Measurements from ENCODE around the gene MYH1. TPM values are rescaled to one million over a fixed set of nuclear protein-coding genes. Genes with fewer than 3 reads are reported as not detected.

Gene MYH1
- under 1 TPM in 1 of 2 donors, not detected in 1; 0.07 TPM for total RNA-seq

- Histone ChIP-seq H3K4me3 (no peak within 1 kb of the TSS), H3K36me3 (no peaks in the 10 kb centered on the region), H3K27ac (no peak within 1 kb of the TSS), H3K27me3 (no peaks in the 10 kb centered on the region), H3K4me1 (no peaks in the 10 kb centered on the region), H3K9me3 (peaks cover 0 to 7% of the 10 kb centered on the region in 2 donors)
- DNase-seq (ENCODE audit: low spot score): no peak
- TF ChIP-seq, protein P1, sequence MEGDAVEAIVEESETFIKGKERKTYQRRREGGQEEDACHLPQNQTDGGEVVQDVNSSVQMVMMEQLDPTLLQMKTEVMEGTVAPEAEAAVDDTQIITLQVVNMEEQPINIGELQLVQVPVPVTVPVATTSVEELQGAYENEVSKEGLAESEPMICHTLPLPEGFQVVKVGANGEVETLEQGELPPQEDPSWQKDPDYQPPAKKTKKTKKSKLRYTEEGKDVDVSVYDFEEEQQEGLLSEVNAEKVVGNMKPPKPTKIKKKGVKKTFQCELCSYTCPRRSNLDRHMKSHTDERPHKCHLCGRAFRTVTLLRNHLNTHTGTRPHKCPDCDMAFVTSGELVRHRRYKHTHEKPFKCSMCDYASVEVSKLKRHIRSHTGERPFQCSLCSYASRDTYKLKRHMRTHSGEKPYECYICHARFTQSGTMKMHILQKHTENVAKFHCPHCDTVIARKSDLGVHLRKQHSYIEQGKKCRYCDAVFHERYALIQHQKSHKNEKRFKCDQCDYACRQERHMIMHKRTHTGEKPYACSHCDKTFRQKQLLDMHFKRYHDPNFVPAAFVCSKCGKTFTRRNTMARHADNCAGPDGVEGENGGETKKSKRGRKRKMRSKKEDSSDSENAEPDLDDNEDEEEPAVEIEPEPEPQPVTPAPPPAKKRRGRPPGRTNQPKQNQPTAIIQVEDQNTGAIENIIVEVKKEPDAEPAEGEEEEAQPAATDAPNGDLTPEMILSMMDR (IDR thresholded peaks at IDR 0.05): no peak
These were observed at the start of gene MYH1 for GRCh38 chr17:10518271-10519037. Gene MYH1, minus strand, starts transcription at chr17:10518542. Its CDS starts 1,900 bp downstream, at chr17:10516642.

- Histone ChIP-seq H3K27ac (no peak overlapping the region), H3K4me3 (no peak overlapping the region), H3K9me3 (no peaks in the 10 kb centered on the region), H3K27me3 (no peaks in the 10 kb centered on the region), H3K36me3 (no peaks in the 10 kb centered on the region), H3K4me1 (no peaks in the 10 kb centered on the region)
- TF ChIP-seq, protein P1 (IDR thresholded peaks at IDR 0.05): no peak
- DNase-seq (ENCODE audit: low spot score): no peak
These were observed 45.8 kb upstream of the MYH1 start for GRCh38 chr17:10563991-10564660.

- Histone ChIP-seq H3K27ac (no peak overlapping the region), H3K4me1 (no peaks in the 10 kb centered on the region), H3K27me3 (no peaks in the 10 kb centered on the region)
These were observed 39.7 kb upstream of the MYH1 start for GRCh38 chr17:10558049-10558448.

DNA sequence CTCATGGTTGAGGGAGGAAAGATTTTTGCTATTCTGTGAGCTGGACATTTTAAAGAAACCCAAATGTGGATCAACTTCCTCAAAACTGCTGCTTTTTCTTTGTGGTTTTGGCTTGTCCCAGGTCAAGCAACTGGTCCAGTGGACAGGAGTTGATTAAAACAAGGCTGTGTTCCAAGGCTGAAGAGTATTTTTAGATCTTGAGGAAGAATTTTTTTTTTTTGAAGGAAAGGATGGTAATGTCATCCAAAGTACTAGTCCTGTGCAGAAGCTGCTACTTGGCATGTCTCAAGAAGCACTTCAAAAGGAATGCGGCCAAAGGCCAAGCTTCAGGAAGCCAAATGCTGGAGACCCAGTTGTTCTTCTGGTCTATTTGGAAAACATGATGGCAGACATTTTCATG is 39.1 kb upstream of the MYH1 start:
- H3K36me3 ChIP-seq: no peaks in the 10 kb centered on the region
- no peak for DNase-seq (ENCODE audit: low spot score)
- TF ChIP-seq, protein P1 (IDR thresholded peaks at IDR 0.05): no peak
- H3K4me3 ChIP-seq: no peak overlapping the region
- no peak overlapping the region for H3K27ac ChIP-seq
- H3K9me3 ChIP-seq: no peaks in the 10 kb centered on the region
- no peaks in the 10 kb centered on the region for H3K27me3 ChIP-seq
- H3K4me1 ChIP-seq: no peaks in the 10 kb centered on the region

More at GRCh38 chr17:10558049-10558448, 39.7 kb upstream of the MYH1 start:
- TF ChIP-seq, protein P1 (IDR thresholded peaks at IDR 0.05): no peak
- Histone ChIP-seq H3K4me3 (no peak overlapping the region), H3K36me3 (no peaks in the 10 kb centered on the region), H3K9me3 (no peaks in the 10 kb centered on the region)
- DNase-seq (ENCODE audit: low spot score): no peak

DNA sequence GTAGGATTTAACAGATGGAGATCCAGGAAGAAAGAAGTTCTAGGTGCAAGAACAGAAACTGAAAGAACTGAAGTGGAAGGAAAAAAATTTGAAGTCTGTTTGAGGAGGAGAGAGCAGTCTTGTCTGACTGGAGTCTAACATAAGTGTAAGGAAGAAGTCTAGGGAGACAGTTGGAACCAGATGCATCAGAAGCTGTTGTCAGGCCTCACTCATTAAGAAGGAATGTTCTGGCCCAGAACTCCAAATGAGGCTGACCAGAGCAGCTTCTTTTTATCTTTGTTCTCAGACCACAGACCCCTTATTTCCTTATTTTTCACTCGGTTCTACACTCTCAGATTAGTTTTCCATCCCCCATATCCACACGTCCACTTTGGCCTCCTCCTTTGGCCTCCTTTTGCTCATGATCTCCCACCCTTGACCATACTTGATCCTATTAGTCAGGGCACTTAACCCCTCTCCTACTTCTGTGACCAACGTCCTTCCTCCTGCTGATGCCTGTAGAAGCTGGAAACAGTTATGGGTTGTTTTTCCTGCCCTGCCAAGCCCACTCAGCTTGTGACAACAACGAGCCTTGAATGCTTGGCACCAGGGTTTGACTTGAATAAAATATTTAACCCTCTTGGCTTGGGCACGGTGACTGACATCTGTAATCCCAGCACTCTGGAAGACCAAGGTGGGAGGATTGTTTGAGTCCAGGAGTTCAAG is 38.1 kb upstream of the MYH1 start:
- H3K27me3 ChIP-seq: no peaks in the 10 kb centered on the region
- no peaks in the 10 kb centered on the region for H3K9me3 ChIP-seq
- TF ChIP-seq, protein P1 (IDR thresholded peaks at IDR 0.05): no peak
- H3K4me1 ChIP-seq: no peaks in the 10 kb centered on the region
- no peak for DNase-seq (ENCODE audit: low spot score)
- H3K4me3 ChIP-seq: no peak overlapping the region
- H3K36me3 ChIP-seq: no peaks in the 10 kb centered on the region
- no peak overlapping the region for H3K27ac ChIP-seq

Data from right atrium auricular region (tissue), 2 donors.